ENCODE data around the gene RGSL1. TPM values are rescaled to one million over a fixed set of nuclear protein-coding genes. Genes with fewer than 3 reads are reported as not detected.

The RGSL1 gene
- total and polyA plus RNA-seq, 2 donors = not detected

DNA sequence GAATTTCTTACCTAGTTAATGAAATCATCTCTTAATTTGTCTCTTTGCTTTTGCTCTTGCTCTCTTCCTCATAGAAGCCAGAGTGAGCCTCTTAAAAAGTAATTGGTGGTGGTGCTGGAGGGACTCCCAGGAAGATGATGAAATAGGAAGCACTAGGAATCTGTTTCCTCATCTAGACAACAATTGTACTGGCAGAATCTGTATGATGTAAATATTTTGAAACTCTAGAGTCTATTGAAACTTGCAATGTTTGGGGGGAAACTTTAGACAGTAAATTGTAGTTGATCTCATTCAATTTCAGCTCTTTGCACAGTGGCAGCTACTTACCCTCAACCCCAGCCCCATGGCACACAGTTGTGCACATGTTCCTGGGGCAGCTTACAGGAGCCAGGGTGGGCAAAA is 10.6 kb downstream of the RGSL1 start:
- Histone ChIP-seq H3K36me3 (ENCODE audit: insufficient read depth) (no peaks in the 10 kb centered on the region), H3K27ac (ENCODE audit: low read depth) (no peak overlapping the region), H3K4me3 (ENCODE audit: low read depth, low read length) (no peak overlapping the region), H3K4me1 (ENCODE audit: insufficient read depth) (no peaks in the 10 kb centered on the region)
- no peak for DNase-seq (ENCODE audit: extremely low spot score)

DNA sequence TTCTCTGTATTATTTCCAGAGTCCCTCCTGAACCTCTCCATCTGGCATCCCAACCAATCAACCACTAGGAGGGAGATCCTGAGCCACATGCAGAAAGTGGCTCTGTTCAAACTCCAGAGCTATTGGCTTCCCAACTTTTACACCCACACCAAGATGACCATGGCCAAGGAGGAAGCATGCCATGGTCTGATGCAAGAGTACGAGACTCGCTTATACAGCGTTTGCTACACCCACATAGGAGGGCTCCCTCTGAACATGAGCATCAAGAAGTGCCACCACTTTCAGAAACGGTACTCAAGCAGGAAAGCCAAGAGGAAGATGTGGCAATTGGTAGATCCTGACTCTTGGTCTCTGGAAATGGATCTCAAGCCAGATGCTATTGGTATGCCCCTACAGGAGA is 23.6 kb downstream of the RGSL1 start:
- H3K4me1 ChIP-seq (ENCODE audit: insufficient read depth) = no peaks in the 10 kb centered on the region
- H3K4me3 ChIP-seq (ENCODE audit: low read depth, low read length) = no peak overlapping the region
- no peaks in the 10 kb centered on the region for H3K36me3 ChIP-seq (ENCODE audit: insufficient read depth)
- H3K27ac ChIP-seq (ENCODE audit: low read depth) = no peak overlapping the region
- no peak for DNase-seq (ENCODE audit: extremely low spot score)
- 90% methylated on average over 4 of the region's 4 CpGs for WGBS

- Histone ChIP-seq H3K4me3 (ENCODE audit: low read depth, low read length) (no peak overlapping the region), H3K36me3 (ENCODE audit: insufficient read depth) (no peaks in the 10 kb centered on the region), H3K27ac (ENCODE audit: low read depth) (no peak overlapping the region), H3K4me1 (ENCODE audit: insufficient read depth) (no peaks in the 10 kb centered on the region)
- no peak for DNase-seq (ENCODE audit: extremely low spot score)
- 72% methylated on average over 2 of the region's 2 CpGs for WGBS
Measured at GRCh38 chr1:182476625-182477024, 26.7 kb downstream of the RGSL1 start.

GRCh38 chr1:182478238-182478637 is 28.3 kb downstream of the RGSL1 start:
- H3K4me3 ChIP-seq (ENCODE audit: low read depth, low read length) = no peak overlapping the region
- H3K36me3 ChIP-seq (ENCODE audit: insufficient read depth) = no peaks in the 10 kb centered on the region
- no peak for DNase-seq (ENCODE audit: extremely low spot score)
- H3K4me1 ChIP-seq (ENCODE audit: insufficient read depth) = no peaks in the 10 kb centered on the region
- no peak overlapping the region for H3K27ac ChIP-seq (ENCODE audit: low read depth)

DNA sequence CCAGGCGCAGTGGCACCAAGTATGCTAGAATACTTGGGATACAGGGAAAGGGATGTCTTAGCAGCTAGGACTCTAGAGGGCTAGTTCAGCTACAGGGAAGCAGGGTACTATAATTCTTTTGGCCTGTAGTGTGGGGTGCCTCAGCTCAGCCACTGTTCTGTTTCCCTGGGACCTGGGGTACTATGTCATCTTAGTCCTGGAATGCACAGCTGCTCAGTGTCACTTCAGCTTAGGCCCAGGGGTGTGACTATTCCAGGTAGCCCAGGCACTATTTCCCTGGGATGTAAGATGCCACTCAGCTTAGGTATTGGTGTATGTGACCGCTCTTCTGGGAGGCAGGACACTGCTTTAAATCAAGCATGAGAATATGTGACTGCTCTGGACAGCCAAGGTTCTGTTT is 34.1 kb downstream of the RGSL1 start:
- no peak for DNase-seq (ENCODE audit: extremely low spot score)
- no peaks in the 10 kb centered on the region for H3K4me1 ChIP-seq (ENCODE audit: insufficient read depth)
- no peak overlapping the region for H3K27ac ChIP-seq (ENCODE audit: low read depth)
- no peaks in the 10 kb centered on the region for H3K36me3 ChIP-seq (ENCODE audit: insufficient read depth)
- no peak overlapping the region for H3K4me3 ChIP-seq (ENCODE audit: low read depth, low read length)
- WGBS = 90% methylated on average over 2 of the region's 2 CpGs

GRCh38 chr1:182484531-182485257 is 34.7 kb downstream of the RGSL1 start:
- 66% methylated on average over 5 of the region's 5 CpGs for WGBS
- Histone ChIP-seq H3K27ac (ENCODE audit: low read depth) (no peak overlapping the region), H3K4me3 (ENCODE audit: low read depth, low read length) (no peak overlapping the region), H3K4me1 (ENCODE audit: insufficient read depth) (no peaks in the 10 kb centered on the region), H3K36me3 (ENCODE audit: insufficient read depth) (no peaks in the 10 kb centered on the region)
- no peak for DNase-seq (ENCODE audit: extremely low spot score)

DNA sequence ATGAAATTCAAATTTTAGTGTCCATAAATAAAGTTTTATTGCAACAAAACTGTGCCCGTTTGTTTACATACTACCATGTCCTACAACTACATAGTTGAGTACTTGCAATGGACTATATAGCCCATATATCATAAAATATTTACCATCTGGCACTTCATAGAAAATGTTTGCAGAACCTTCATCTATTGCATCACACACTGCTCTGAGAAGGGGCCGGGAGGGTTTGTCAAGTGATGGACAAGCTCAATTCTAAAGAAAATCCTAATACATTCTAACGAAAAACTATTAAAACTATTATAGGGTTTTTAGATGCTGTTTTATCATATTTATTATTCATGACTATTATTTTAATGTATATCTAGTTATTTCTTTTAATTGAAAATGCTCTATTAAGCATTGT is 35.9 kb downstream of the RGSL1 start:
- H3K4me1 ChIP-seq (ENCODE audit: insufficient read depth) = no peaks in the 10 kb centered on the region
- 81% methylated on average over 3 of the region's 3 CpGs for whole genome bisulfite sequencing
- H3K4me3 ChIP-seq (ENCODE audit: low read depth, low read length) = no peak overlapping the region
- no peak overlapping the region for H3K27ac ChIP-seq (ENCODE audit: low read depth)
- no peaks in the 10 kb centered on the region for H3K36me3 ChIP-seq (ENCODE audit: insufficient read depth)
- DNase-seq (ENCODE audit: extremely low spot score) = no peak

GRCh38 chr1:182488803-182489202 is 38.9 kb downstream of the RGSL1 start:
- H3K27ac ChIP-seq (ENCODE audit: low read depth) = no peak overlapping the region
- 75% methylated on average over 1 of the region's 1 CpG for WGBS
- DNase-seq (ENCODE audit: extremely low spot score) = no peak
- no peak overlapping the region for H3K4me3 ChIP-seq (ENCODE audit: low read depth, low read length)
- no peaks in the 10 kb centered on the region for H3K36me3 ChIP-seq (ENCODE audit: insufficient read depth)
- no peaks in the 10 kb centered on the region for H3K4me1 ChIP-seq (ENCODE audit: insufficient read depth)

GRCh38 chr1:182493063-182493462 is 43.1 kb downstream of the RGSL1 start:
- 79% methylated on average over 2 of the region's 2 CpGs for WGBS
- no peak overlapping the region for H3K4me3 ChIP-seq (ENCODE audit: low read depth, low read length)
- no peak overlapping the region for H3K27ac ChIP-seq (ENCODE audit: low read depth)
- H3K4me1 ChIP-seq (ENCODE audit: insufficient read depth) = no peaks in the 10 kb centered on the region
- no peak for DNase-seq (ENCODE audit: extremely low spot score)
- no peaks in the 10 kb centered on the region for H3K36me3 ChIP-seq (ENCODE audit: insufficient read depth)

- Histone ChIP-seq H3K4me1 (ENCODE audit: insufficient read depth) (no peaks in the 10 kb centered on the region), H3K4me3 (ENCODE audit: low read depth, low read length) (no peak overlapping the region), H3K36me3 (ENCODE audit: insufficient read depth) (no peaks in the 10 kb centered on the region), H3K27ac (ENCODE audit: low read depth) (no peak overlapping the region)
- DNase-seq (ENCODE audit: extremely low spot score) = no peak
Measured at GRCh38 chr1:182495002-182495401, 45.1 kb downstream of the RGSL1 start.

GRCh38 chr1:182495693-182496092 is 45.7 kb downstream of the RGSL1 start:
- no peak overlapping the region for H3K4me3 ChIP-seq (ENCODE audit: low read depth, low read length)
- H3K4me1 ChIP-seq (ENCODE audit: insufficient read depth) = no peaks in the 10 kb centered on the region
- H3K36me3 ChIP-seq (ENCODE audit: insufficient read depth) = no peaks in the 10 kb centered on the region
- no peak overlapping the region for H3K27ac ChIP-seq (ENCODE audit: low read depth)
- DNase-seq (ENCODE audit: extremely low spot score) = no peak

DNA sequence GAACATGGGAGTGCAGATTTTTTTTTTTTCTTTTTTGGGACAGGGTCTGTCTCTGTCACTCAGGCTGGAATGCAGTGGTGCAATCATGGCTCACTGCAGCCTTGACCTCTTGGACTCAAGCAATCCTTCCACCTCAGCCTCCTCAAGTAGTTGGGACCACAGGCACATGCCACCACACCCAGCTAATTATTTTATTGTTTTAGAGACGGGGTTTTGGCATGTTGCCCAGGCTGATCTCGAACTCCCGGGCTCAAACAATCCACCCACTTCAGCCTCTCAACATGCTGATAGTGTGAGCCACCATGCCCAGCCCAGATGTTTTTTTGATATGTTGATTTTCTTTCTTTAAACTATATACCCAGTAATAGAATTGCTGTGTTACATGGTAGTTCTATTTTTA is 57.7 kb downstream of the RGSL1 start:
- WGBS = 51% methylated on average over 3 of the region's 3 CpGs
- no peaks in the 10 kb centered on the region for H3K4me1 ChIP-seq (ENCODE audit: insufficient read depth)
- no peaks in the 10 kb centered on the region for H3K36me3 ChIP-seq (ENCODE audit: insufficient read depth)

DNA sequence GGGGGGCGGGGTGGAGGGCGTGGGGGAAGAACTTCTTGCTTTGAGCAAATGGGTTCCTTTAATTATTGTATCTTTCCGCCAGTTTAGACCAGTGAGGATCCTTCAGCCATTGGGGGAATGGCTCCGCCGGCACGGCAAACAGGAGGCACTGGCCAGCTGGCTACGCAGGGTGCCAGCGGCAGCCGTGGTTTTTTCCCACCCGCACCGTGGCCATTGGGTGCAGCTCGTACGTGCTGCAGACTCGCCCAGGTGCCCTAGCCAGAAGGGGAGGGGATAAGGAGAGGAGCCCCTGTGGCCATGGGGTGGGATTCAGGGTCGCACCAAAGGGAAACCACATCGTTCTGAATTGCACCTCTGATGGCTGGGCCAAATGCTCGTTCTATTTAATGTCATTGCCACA is 65.6 kb downstream of the RGSL1 start:
- H3K4me1 ChIP-seq (ENCODE audit: insufficient read depth) = no peaks in the 10 kb centered on the region
- no peak for DNase-seq (ENCODE audit: extremely low spot score)
- H3K36me3 ChIP-seq (ENCODE audit: insufficient read depth) = no peaks in the 10 kb centered on the region
- 90% methylated on average over 17 of the region's 17 CpGs for WGBS
- H3K4me3 ChIP-seq (ENCODE audit: low read depth, low read length) = no peak overlapping the region
- H3K27ac ChIP-seq (ENCODE audit: low read depth) = no peak overlapping the region

More for the DNA sequence above, 57.7 kb downstream of the RGSL1 start:
- H3K4me3 ChIP-seq (ENCODE audit: low read depth, low read length) = no peak overlapping the region
- H3K27ac ChIP-seq (ENCODE audit: low read depth) = no peak overlapping the region
- no peak for DNase-seq (ENCODE audit: extremely low spot score)

GRCh38 chr1:182520736-182521135 is 70.8 kb downstream of the RGSL1 start:
- Histone ChIP-seq H3K27ac (ENCODE audit: low read depth) (no peak overlapping the region), H3K4me1 (ENCODE audit: insufficient read depth) (no peaks in the 10 kb centered on the region), H3K4me3 (ENCODE audit: low read depth, low read length) (no peak overlapping the region), H3K36me3 (ENCODE audit: insufficient read depth) (no peaks in the 10 kb centered on the region)
- DNase-seq (ENCODE audit: extremely low spot score) = no peak

DNA sequence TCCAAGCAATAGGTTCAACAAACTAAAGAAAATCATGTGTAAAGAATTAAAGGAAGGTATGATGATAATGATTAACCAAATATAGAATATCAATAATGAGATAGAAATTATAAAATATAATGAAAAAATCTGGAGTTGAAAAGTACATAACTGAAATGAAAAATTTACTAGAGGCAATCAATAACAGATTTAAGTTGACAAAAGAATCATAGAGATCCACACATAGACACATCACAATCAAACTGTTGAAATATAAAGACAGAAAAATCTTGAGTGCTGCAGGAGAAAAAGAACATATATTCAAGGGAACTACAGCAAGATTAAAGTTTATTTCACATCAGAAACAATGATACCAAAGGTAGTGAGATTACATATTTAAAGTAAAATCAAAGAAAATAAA is 75.4 kb downstream of the RGSL1 start:
- Histone ChIP-seq H3K4me1 (ENCODE audit: insufficient read depth) (no peaks in the 10 kb centered on the region), H3K36me3 (ENCODE audit: insufficient read depth) (no peaks in the 10 kb centered on the region), H3K4me3 (ENCODE audit: low read depth, low read length) (no peak overlapping the region), H3K27ac (ENCODE audit: low read depth) (no peak overlapping the region)
- no peak for DNase-seq (ENCODE audit: extremely low spot score)

Data from urinary bladder (tissue), 4 donors.